SJCRH30 (cell line): Measurements from ENCODE around the gene FCAR. TPM values are rescaled to one million over a fixed set of nuclear protein-coding genes. Genes with fewer than 3 reads are reported as not detected.
"Not testable (repeated sequence)": the region's sequence is repeated elsewhere in the genome, so short reads cannot be mapped to it uniquely, and the experiment has no call there.

Experiments used
- DNase-seq, 2 experiments: peaks; one replicate each; pipeline ENCODE4 v3.0.0-alpha.2; 2015 to 2020
- H3K27ac ChIP-seq: fragments of 250-450 bp; sonication (Bioruptor Pico); 2 replicates; pipeline ENCODE4 v1.5.1; 2020; ENCODE audit warnings: mild to moderate bottlenecking, moderate library complexity
- H3K27me3 ChIP-seq: fragments of 250-450 bp; sonication (Bioruptor Pico); 2 replicates; pipeline ENCODE4 v1.5.1; 2020; ENCODE audit warnings: mild to moderate bottlenecking, moderate library complexity
- H3K36me3 ChIP-seq: fragments of 250-450 bp; sonication (Bioruptor Pico); 2 replicates; pipeline ENCODE4 v1.5.1; 2020; ENCODE audit warnings: mild to moderate bottlenecking, moderate library complexity
- H3K4me1 ChIP-seq: fragments of 250-450 bp; sonication (Bioruptor Pico); 2 replicates; pipeline ENCODE4 v1.5.1; 2020; ENCODE audit warnings: mild to moderate bottlenecking, moderate library complexity
- H3K4me3 ChIP-seq: fragments of 250-450 bp; sonication (Bioruptor Pico); 2 replicates; pipeline ENCODE4 v1.5.1; 2020; ENCODE audit warnings: mild to moderate bottlenecking, moderate library complexity
- H3K9me3 ChIP-seq: fragments of 250-450 bp; sonication (Bioruptor Pico); replicated peaks from 2 replicates; pipeline ENCODE4 v1.5.1; 2020; ENCODE audit warnings: mild to moderate bottlenecking, moderate library complexity
- total RNA-seq: library from RNA; depleted of rRNA; stranded (reverse); fragments of >200 nt; shearing (Covaris generic); gene quantifications from 2 replicates; pipeline ENCODE4 v1.2.3, GENCODE V29; 2014

Gene FCAR
- total RNA-seq, 1 experiment from 2014 or later = not detected

DNA sequence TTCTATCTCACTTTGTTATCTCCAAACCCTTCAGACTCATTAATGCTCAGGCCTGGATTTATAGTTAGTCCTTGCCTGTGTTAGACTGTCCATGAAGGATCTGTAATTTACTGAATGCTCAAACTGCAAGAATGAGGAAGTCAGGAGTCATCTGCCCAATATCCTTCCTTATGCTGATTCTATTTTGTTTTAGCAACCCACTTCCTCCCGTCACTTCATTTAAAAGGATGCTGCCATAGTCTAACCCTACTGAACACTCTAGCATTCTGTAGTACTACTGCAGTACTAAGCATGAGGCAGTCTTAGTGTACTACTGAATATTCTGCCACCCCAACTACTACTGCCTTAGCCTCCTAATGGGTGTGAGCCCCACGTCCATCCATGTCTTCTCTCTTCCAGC, 1.5 kb downstream of the FCAR start:
- no peak overlapping the region for H3K27ac ChIP-seq
- no peaks in the 10 kb centered on the region for H3K27me3 ChIP-seq
- no peaks in the 10 kb centered on the region for H3K4me1 ChIP-seq
- no peak for DNase-seq
- H3K36me3 ChIP-seq = no peaks in the 10 kb centered on the region
- no peaks in the 10 kb centered on the region for H3K9me3 ChIP-seq
- no peak overlapping the region for H3K4me3 ChIP-seq

DNA sequence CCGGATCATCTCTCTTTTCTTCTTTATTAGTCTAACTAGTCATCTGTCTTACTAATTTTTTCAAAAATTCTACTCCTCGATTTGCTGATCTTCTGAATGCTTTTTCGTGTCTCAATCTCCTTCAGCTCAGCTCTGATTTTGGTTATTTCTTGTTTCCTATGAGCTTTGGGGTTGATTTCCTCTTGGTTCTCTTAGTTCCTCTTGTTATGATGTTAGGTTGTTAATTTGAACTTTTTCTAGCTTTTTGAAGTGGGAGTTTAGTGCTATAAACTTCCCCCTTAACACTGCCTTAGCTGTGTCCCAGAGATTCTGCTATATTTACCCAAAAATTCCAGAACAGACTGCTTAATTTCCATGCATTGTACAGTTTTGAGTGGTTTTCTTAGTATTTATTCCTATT, 3.4 kb downstream of the FCAR start:
- no peaks in the 10 kb centered on the region for H3K4me1 ChIP-seq
- no peaks in the 10 kb centered on the region for H3K36me3 ChIP-seq
- H3K4me3 ChIP-seq = no peak overlapping the region
- DNase-seq = no peak
- H3K9me3 ChIP-seq = no peaks in the 10 kb centered on the region
- H3K27ac ChIP-seq = no peak overlapping the region
- no peaks in the 10 kb centered on the region for H3K27me3 ChIP-seq

DNA sequence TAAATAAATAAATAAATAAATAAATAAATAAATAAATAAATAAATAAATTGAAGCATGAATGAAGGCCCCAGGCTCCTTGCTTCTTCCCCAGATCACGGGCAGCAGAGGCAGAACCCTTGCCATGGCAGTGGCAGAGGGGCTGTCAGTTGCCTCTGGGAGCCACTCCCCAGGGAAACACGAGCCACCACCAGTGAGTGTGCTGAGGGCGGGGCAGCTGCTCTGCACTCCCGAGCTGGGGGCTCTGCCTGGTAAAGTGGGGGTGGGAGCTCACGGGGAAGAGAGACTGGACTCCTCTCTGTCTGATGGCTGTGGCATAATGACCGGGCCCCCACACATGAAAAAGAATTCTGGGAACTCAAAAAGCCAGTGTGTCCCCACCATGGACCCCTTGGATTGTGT, 7.8 kb downstream of the FCAR start:
- Histone ChIP-seq H3K9me3 (no peaks in the 10 kb centered on the region), H3K27ac (no peak overlapping the region), H3K4me3 (no peak overlapping the region), H3K36me3 (no peaks in the 10 kb centered on the region), H3K27me3 (no peaks in the 10 kb centered on the region), H3K4me1 (no peaks in the 10 kb centered on the region)
- no peak for DNase-seq

DNA sequence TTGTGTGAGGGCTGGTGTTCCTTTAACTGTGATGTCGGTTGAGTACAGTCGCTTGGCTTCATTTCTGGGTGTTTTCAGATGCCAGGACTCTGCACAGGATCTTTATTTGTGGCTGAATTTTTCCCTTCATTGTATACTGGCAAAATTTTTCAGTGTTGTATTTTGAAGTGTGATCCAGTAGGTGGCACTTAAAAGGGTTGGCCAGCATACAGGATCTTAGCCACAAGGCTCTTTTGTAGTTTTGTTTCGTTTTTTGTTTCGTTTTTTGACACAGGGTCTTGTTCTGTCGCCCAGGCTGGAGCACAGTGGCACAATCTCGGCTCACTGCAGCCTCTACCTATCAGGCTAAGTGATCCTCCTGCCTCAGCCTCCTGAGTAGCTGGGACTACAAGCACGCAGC, 8.7 kb downstream of the FCAR start:
- DNase-seq = no peak
- Histone ChIP-seq H3K27ac (no peak overlapping the region), H3K36me3 (no peaks in the 10 kb centered on the region), H3K4me1 (no peaks in the 10 kb centered on the region), H3K27me3 (no peaks in the 10 kb centered on the region), H3K4me3 (no peak overlapping the region), H3K9me3 (no peaks in the 10 kb centered on the region)

DNA sequence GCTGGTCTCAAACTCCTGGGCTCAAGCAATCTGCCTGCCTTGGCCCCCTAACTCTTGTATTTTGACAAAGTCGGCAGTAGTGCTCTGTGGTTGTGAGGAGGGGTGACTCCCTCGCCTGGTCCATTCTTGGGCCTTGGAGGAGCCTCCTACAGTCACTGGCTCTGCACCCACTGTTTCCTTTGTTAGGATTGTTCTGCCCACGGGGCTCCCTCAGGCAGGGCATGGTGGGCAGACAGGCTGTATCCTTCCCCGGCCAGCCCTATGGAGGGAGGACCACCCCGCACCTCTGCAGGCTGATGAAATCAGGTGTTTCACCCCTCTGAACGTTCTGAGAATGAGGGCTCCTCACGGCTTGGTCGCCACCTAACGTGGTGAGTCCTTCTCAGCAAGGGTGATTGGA, 9.2 kb downstream of the FCAR start:
- no peaks in the 10 kb centered on the region for H3K27me3 ChIP-seq
- H3K4me1 ChIP-seq = no peaks in the 10 kb centered on the region
- no peak overlapping the region for H3K27ac ChIP-seq
- no peak overlapping the region for H3K4me3 ChIP-seq
- no peak for DNase-seq
- no peaks in the 10 kb centered on the region for H3K36me3 ChIP-seq
- H3K9me3 ChIP-seq = no peaks in the 10 kb centered on the region

DNA sequence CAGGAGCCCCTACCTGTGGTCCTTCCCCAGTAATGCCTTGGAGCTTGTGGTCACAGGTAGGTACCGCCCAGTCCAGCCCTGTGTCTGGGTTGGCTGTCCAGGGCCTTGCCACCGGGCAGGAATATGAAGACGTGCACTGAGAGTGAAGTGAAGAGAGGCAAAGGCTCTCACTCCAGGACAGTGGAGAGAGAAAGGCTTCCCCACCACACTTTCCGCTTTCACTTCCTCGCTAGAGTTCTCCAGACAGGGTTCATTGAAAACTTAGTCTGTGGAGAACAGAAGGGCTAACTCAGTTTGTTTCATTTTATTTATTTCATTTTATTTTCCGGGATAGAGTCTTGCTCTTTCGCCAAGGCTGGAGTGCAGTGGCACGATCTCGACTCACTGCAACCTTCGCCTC, 14.2 kb downstream of the FCAR start:
- Histone ChIP-seq H3K36me3 (no peaks in the 10 kb centered on the region), H3K4me3 (no peak overlapping the region), H3K27me3 (no peaks in the 10 kb centered on the region), H3K4me1 (no peaks in the 10 kb centered on the region), H3K27ac (no peak overlapping the region), H3K9me3 (no peaks in the 10 kb centered on the region)
- no peak for DNase-seq

DNA sequence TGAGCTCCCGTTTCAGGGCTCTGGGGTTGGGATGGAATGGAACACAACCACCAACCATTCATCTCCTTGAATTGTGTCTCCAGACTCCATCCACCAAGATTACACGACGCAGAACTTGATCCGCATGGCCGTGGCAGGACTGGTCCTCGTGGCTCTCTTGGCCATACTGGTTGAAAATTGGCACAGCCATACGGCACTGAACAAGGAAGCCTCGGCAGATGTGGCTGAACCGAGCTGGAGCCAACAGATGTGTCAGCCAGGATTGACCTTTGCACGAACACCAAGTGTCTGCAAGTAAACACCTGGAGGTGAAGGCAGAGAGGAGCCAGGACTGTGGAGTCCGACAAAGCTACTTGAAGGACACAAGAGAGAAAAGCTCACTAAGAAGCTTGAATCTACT, 15.5 kb downstream of the FCAR start:
- no peak for DNase-seq
- H3K9me3 ChIP-seq = no peaks in the 10 kb centered on the region
- no peak overlapping the region for H3K4me3 ChIP-seq
- no peaks in the 10 kb centered on the region for H3K4me1 ChIP-seq
- H3K27me3 ChIP-seq = no peaks in the 10 kb centered on the region
- H3K36me3 ChIP-seq = no peaks in the 10 kb centered on the region
- no peak overlapping the region for H3K27ac ChIP-seq

DNA sequence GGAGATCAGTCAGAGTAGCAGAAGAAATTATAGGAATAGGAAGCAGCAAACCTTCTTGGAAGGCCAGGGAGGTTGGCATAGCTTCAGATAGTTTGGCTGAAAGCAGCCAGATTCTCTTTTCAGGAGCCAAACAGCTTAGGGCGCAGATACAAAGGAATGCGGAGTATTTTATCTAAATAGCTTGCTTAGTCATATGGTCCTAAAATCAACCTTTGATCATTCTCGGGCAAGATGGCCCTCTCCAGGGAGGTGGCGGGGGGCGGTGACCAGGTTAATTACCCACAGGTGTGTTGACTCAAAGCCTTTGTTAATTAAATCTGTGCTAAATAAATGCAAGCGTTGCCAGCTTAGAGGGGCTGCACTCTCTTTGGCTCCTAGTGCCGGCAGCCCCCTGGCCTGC, 19.4 kb downstream of the FCAR start:
- no peak overlapping the region for H3K27ac ChIP-seq
- no peaks in the 10 kb centered on the region for H3K4me1 ChIP-seq
- H3K27me3 ChIP-seq = no peaks in the 10 kb centered on the region
- no peak for DNase-seq
- H3K9me3 ChIP-seq = no peaks in the 10 kb centered on the region
- no peaks in the 10 kb centered on the region for H3K36me3 ChIP-seq
- H3K4me3 ChIP-seq = no peak overlapping the region

DNA sequence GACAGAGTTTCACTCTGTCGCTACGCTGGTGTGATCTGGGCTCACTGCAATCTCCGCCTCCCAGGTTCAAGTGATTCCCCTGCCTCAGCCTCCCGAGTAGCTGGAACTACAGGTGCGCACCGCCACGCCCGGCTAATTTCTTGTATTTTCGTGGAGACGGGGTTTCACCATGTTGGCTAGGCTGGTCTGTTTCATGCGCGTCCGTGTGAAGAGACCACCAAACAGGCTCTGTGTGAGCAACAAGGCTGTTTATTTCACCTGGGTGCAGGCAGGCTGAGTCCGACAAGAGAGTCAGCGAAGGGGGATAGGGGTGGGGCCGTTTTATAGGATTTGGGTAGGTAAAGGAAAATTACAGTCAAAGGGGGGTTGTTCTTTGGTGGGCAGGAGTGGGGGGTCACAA, 20.1 kb downstream of the FCAR start:
- not testable (repeated sequence) for H3K9me3 ChIP-seq, DNase-seq, H3K36me3 ChIP-seq, H3K27me3 ChIP-seq, H3K27ac ChIP-seq, H3K4me3 ChIP-seq, H3K4me1 ChIP-seq

DNA sequence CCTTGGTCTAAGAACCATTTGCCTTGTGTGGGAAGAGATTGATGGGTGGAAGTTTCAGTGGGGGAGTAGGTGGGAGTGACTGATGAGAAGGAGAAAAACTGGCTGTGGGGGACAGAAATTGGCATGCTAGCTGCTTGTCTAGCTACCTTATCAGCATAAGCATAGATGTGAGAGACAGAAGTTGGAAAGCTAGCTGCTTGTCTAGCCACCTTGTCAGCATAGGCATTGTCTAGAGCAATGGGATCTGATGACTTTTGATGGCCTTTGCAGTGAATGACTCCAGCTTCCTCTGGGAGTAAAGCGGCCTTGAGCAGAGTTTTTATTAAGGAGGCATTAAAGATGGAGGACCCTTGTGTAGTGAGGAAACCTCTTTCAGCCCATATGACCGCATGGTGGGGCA, 22.0 kb downstream of the FCAR start:
- Histone ChIP-seq H3K4me3 (no peak overlapping the region), H3K9me3 (no peaks in the 10 kb centered on the region), H3K4me1 (no peaks in the 10 kb centered on the region), H3K27ac (no peak overlapping the region), H3K27me3 (0 out of 2 replicates have a peak, but pooled peaks cover 3% of the 10 kb centered on the region), H3K36me3 (no peaks in the 10 kb centered on the region)
- DNase-seq = no peak

DNA sequence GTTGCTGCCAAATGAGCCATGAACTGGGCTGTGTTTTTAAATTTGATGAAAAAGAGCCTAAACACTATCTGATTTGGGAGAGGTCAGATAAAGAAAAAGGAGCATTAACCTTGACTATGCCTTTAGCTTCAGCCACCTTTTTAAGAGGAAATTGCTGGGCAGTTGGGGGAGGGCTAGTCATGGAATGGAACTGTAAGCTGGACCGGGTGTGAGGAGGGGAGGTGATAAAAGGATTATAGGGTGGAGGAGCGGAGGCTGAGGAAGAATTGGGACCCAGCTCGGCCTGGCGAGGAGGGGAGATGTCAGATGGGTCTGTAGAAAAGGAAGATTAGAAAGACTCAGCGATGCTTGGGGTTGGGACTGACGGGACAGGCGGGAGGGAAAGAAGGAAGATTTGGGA, 24.6 kb downstream of the FCAR start:
- DNase-seq, H3K4me1 ChIP-seq, H3K27ac ChIP-seq, H3K9me3 ChIP-seq, H3K36me3 ChIP-seq, H3K27me3 ChIP-seq, H3K4me3 ChIP-seq: not testable (repeated sequence)

DNA sequence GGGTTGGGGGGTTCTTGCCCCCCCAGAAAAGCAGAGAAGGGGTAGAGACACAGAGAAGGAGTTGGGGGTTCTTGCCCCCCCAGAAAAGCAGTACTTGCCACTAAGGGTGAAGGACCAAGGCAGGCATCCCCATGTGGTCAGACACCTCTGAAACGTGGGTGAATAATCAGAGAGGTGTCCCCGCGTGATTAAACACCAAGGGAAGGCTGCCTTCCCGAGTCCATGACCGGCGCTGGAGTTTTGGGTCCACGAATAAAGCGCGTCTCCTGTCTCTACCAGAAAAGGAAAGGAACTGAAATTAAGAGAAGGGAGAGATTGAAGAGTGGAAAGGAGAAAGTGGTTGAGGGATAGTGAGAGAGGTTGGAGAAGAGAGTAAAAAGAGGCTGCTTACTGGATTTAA, 25.6 kb downstream of the FCAR start:
- H3K27ac ChIP-seq, H3K4me3 ChIP-seq, DNase-seq, H3K9me3 ChIP-seq, H3K36me3 ChIP-seq, H3K4me1 ChIP-seq, H3K27me3 ChIP-seq: not testable (repeated sequence)

DNA sequence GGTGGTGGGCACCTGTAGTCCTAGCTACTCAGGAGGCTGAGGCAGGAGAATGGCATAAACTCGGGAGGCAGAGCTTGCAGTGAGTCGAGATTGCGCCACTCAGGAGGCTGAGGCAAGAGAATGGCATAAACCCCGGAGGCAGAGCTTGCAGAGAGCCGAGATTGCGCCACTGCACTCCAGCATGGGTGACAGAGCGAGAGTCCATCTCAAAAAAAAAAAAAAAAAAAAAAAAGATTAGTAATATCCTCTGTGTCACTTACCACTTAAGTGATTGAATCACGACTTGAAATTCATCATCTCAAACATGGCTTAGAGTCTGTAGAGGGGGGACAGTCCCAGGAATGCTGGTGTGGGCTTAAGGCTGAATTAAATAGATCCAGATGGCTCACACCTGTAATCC, 27.1 kb downstream of the FCAR start:
- not testable (repeated sequence) for H3K4me1 ChIP-seq, H3K4me3 ChIP-seq, H3K27me3 ChIP-seq, H3K36me3 ChIP-seq, DNase-seq, H3K27ac ChIP-seq, H3K9me3 ChIP-seq

DNA sequence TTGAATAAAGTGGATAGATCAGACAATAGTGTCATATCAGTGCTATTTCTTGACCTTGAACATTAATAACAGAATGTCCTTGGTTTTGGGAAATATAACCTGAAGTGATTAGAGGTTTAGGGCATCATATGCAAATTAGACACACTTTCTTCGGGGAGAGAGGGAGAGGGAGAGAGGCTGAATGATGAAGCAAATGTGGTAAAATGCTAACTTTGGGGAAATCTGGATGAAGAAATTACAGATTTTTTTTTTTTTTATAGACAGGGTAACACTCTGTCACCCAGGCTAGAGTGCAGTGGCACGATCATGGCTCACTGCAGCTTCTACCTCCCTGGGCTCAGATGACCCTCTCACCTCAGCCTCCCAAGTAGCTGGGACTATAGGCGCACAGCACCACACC, 28.0 kb downstream of the FCAR start:
- no peak for DNase-seq
- Histone ChIP-seq H3K27me3 (0 out of 2 replicates have a peak, but pooled peaks cover 3% of the 10 kb centered on the region), H3K36me3 (no peaks in the 10 kb centered on the region), H3K4me1 (no peaks in the 10 kb centered on the region), H3K4me3 (no peak overlapping the region), H3K27ac (no peak overlapping the region), H3K9me3 (no peaks in the 10 kb centered on the region)

DNA sequence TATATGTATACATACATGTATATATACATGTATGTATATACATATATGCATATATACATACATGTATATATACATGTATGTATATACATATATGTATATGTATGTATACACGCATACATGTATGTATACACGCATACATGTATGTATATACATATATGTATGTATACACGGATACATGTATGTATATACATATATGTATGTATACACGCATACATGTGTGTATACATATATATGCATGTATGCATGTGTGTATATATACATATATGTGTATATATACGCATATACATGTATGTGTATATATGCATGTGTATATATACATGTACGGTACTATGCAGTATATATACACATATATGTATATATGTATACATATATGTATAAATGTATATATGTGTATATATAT, 29.3 kb downstream of the FCAR start:
- no peak for DNase-seq
- Histone ChIP-seq H3K4me3 (no peak overlapping the region), H3K27ac (no peak overlapping the region), H3K36me3 (no peaks in the 10 kb centered on the region), H3K27me3 (0 out of 2 replicates have a peak, but pooled peaks cover 3% of the 10 kb centered on the region), H3K9me3 (no peaks in the 10 kb centered on the region), H3K4me1 (no peaks in the 10 kb centered on the region)

DNA sequence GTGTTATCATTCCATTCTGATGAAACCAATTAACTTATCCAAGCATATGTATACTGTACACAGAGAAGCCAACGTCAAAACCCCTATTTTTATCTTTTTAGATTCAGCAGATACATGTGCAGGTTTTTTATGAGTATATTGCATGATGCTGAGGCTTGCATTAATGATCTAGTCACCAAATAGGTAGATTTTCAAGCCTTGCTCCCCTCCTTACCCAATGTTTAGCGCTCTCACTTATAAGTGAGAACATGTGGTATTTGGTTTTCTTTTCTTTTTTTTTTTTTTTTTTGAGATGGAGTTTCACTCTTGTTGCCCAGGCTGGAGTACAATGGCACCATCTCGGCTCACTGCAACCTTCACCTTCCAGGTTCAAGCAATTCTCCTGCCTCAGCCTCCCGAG, 30.2 kb downstream of the FCAR start:
- H3K9me3 ChIP-seq, DNase-seq, H3K27ac ChIP-seq, H3K27me3 ChIP-seq, H3K36me3 ChIP-seq, H3K4me1 ChIP-seq, H3K4me3 ChIP-seq: not testable (repeated sequence)

DNA sequence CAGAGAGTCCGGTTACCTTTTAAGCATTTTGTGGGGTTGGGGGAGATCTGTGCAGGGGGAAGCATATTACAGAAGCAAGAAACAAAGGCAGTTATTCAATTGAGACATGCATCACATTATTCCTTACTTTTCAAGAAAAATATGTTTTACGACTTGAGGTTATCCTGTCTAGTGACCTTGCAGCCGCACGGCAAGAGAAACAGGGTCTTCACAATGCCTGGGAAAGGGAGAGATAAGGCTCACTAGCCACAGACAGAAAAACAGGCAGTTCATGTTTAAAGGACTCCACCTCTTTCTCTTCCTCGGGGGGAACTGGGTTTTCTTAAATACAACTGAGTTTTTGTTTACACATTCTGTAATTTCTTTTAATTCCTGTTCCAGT, 31.4 kb downstream of the FCAR start:
- no peaks in the 10 kb centered on the region for H3K4me1 ChIP-seq
- H3K27ac ChIP-seq = no peak overlapping the region
- no peak overlapping the region for H3K4me3 ChIP-seq
- H3K36me3 ChIP-seq = no peaks in the 10 kb centered on the region
- H3K27me3 ChIP-seq = 0 out of 2 replicates have a peak, but pooled peaks cover 3% of the 10 kb centered on the region
- no peak for DNase-seq
- H3K9me3 ChIP-seq = no peaks in the 10 kb centered on the region
